ENCODE results near the gene GREM2. TPM values are rescaled to one million over a fixed set of nuclear protein-coding genes. Genes with fewer than 3 reads are reported as not detected.

Gene GREM2
- total and polyA plus RNA-seq, 10 donors: 0.22 to 1.5 (median 0.69) TPM

DNA sequence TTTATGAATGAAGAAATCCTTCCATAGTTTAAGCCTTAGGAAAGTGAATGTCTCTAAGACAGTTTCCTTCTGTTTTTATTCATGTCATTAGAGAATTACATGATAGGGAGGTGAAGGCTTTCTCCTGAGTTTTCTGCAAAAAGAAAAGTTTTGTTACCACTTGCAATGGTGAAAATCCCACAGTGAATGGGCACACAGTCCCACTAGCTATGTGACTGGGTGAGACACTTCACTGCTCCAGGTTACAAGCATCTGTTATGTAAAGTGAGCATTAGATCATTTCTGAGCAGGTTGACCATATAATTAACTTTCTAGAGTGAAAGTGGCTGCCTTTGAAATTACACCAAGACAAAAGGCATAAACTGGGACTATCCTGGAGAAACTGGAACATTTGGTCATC lies 38.9 kb upstream of the GREM2 start:
- no peak for DNase-seq
- Histone ChIP-seq H3K27ac (no peak overlapping the region), H3K4me3 (no peak overlapping the region), H3K4me1 (no peaks in the 10 kb centered on the region), H3K27me3 (replicated peaks in 1 of 7) (no peaks in the 10 kb centered on the region), H3K9me3 (no peaks in the 10 kb centered on the region), H3K36me3 (no peaks in the 10 kb centered on the region)
- TF ChIP-seq POLR2AphosphoS5 (IDR thresholded peaks at IDR 0.05) (no peak), POLR2A (IDR thresholded peaks at IDR 0.05) (no peak)
- TF ChIP-seq, protein P1, sequence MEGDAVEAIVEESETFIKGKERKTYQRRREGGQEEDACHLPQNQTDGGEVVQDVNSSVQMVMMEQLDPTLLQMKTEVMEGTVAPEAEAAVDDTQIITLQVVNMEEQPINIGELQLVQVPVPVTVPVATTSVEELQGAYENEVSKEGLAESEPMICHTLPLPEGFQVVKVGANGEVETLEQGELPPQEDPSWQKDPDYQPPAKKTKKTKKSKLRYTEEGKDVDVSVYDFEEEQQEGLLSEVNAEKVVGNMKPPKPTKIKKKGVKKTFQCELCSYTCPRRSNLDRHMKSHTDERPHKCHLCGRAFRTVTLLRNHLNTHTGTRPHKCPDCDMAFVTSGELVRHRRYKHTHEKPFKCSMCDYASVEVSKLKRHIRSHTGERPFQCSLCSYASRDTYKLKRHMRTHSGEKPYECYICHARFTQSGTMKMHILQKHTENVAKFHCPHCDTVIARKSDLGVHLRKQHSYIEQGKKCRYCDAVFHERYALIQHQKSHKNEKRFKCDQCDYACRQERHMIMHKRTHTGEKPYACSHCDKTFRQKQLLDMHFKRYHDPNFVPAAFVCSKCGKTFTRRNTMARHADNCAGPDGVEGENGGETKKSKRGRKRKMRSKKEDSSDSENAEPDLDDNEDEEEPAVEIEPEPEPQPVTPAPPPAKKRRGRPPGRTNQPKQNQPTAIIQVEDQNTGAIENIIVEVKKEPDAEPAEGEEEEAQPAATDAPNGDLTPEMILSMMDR (IDR thresholded peaks at IDR 0.05 in 8 of 11, conservative IDR thresholded peaks at IDR 0.05 in 3 of 11): no peak
- intact Hi-C loops (cut with DNase I; ENCODE audit: low total_unique reads): no loop called here

DNA sequence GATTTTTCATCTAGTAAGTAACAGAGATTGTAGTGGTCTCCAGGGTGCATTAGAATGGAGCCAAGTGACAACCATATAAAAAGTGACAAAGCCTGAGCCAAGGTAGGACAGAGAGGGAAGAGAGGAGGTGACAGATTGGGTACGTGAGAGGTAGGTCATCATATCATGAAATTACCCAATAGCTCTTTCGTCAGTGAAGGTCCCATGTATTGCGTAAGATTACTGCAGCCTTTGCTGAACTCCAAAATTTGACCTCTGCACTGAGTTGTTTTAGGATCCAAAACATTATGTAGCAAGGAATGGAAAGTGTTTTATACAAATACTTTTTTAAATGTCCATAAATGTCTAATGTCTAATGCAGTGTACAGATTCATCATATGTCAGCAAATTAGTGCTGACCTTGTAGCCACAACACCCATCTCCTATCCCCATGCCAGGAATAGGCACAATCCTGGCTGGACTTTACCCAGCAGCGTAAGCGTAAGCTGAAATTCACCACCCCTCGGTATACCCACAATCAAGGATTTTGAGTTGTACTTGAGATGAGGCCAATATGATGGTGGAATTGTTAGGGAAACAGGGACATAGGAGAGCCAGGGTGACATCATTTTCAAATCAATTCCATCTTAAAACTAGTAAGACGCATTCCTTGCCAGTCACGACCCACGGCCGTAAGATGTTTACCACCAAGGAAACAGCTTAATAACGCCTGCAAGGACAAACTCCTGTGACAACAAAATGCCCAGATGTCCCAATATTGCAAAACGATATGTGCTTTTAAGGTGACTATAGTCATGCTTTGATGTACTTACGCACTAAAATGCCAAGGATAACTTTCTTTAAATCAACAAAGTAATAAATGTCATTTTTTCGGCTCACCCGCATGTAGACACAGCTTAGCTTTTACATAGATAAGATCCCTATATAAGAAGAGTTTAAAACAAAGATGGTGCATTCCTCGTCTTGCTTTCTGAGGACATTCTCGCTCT lies 38.1 kb upstream of the GREM2 start:
- no peak overlapping the region for H3K27ac ChIP-seq
- H3K36me3 ChIP-seq: no peaks in the 10 kb centered on the region
- no peak for DNase-seq
- 80 to 88% (median 86%) methylated on average over 17 of the region's 17 CpGs for WGBS, 5 donors
- H3K4me1 ChIP-seq: no peaks in the 10 kb centered on the region
- H3K9me3 ChIP-seq: no peaks in the 10 kb centered on the region
- intact Hi-C loops (cut with DNase I; ENCODE audit: low total_unique reads): no loop called here
- no peak overlapping the region for H3K4me3 ChIP-seq
- TF ChIP-seq, protein P1 (IDR thresholded peaks at IDR 0.05 in 8 of 11, conservative IDR thresholded peaks at IDR 0.05 in 3 of 11): no peak
- TF ChIP-seq POLR2AphosphoS5 (IDR thresholded peaks at IDR 0.05): no peak
- no peak for TF ChIP-seq POLR2A (IDR thresholded peaks at IDR 0.05)
- H3K27me3 ChIP-seq (replicated peaks in 1 of 7): no peaks in the 10 kb centered on the region

DNA sequence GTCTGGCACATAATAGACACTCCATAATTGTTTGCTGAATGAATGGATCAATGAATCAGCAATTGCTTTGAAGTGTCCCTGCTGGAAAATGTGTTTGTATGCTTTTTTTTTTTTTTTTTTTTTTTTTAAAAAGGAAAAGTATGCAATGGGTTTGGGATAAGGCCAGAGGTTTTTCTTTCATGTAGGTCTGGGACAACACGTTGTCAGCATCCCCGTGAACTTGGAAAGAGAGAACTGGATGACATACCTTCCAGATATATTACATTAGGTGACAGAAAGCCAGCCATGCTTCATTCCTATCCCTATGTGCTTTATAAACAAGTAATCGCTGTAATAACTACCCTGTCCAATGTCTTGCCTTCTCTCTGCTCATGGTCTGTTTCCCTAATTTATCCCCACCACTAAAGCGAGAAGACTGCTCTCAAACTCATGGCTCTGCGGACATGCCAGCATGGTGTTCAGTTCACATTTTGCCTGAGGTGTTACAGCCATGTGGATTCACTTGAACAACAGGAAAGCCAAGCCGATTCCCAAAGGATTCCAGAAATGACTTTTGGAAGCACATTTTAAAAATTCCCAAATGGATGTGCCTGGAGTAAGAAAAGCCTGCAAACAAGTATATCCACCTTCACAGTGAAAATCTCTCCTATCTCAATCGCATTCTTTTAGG lies 34.8 kb upstream of the GREM2 start:
- Histone ChIP-seq H3K9me3 (no peaks in the 10 kb centered on the region), H3K36me3 (no peaks in the 10 kb centered on the region), H3K27ac (no peak overlapping the region), H3K27me3 (replicated peaks in 1 of 7) (no peaks in the 10 kb centered on the region), H3K4me3 (no peak overlapping the region), H3K4me1 (no peaks in the 10 kb centered on the region)
- whole genome bisulfite sequencing, 5 donors: 73 to 85% (median 79%) methylated on average over 7 of the region's 7 CpGs
- no peak for DNase-seq
- TF ChIP-seq POLR2A (IDR thresholded peaks at IDR 0.05): no peak
- TF ChIP-seq, protein P1 (IDR thresholded peaks at IDR 0.05 in 8 of 11, conservative IDR thresholded peaks at IDR 0.05 in 3 of 11): no peak
- no peak for TF ChIP-seq POLR2AphosphoS5 (IDR thresholded peaks at IDR 0.05)
- intact Hi-C loops (cut with DNase I; ENCODE audit: low total_unique reads): no loop called here

DNA sequence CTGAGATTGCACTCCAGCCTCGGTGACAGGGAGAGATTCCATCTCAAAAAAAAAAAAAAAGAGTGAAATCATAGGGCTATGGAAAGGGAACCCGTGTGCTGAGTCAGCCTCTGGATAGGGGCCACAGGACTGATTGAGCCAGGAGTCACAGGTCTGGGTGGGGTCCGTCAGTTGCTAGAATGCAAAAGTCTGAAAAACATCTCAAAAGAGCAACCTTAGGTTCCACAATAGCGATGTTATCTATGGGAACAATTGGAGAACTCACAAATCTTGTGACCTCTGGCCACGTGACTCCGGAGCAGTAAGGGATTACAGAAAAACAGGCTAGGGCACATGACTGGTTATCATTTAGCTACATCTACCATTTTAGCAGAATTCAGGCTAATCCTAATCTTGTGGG lies 32.8 kb upstream of the GREM2 start:
- intact Hi-C loops (cut with DNase I; ENCODE audit: low total_unique reads): no loop called here
- H3K27me3 ChIP-seq (replicated peaks in 1 of 7): no peaks in the 10 kb centered on the region
- DNase-seq: no peak
- no peaks in the 10 kb centered on the region for H3K4me1 ChIP-seq
- TF ChIP-seq, protein P1 (IDR thresholded peaks at IDR 0.05 in 8 of 11, conservative IDR thresholded peaks at IDR 0.05 in 3 of 11): no peak
- no peaks in the 10 kb centered on the region for H3K9me3 ChIP-seq
- WGBS, 5 donors: 54 to 78% (median 70%) methylated on average over 6 of the region's 6 CpGs
- no peak overlapping the region for H3K4me3 ChIP-seq
- no peaks in the 10 kb centered on the region for H3K36me3 ChIP-seq
- no peak overlapping the region for H3K27ac ChIP-seq
